ENCODE measurements around the gene KMT5C.
"Not testable (repeated sequence)": the region's sequence is repeated elsewhere in the genome, so short reads cannot be mapped to it uniquely, and the experiment has no call there.

Gene KMT5C

DNA sequence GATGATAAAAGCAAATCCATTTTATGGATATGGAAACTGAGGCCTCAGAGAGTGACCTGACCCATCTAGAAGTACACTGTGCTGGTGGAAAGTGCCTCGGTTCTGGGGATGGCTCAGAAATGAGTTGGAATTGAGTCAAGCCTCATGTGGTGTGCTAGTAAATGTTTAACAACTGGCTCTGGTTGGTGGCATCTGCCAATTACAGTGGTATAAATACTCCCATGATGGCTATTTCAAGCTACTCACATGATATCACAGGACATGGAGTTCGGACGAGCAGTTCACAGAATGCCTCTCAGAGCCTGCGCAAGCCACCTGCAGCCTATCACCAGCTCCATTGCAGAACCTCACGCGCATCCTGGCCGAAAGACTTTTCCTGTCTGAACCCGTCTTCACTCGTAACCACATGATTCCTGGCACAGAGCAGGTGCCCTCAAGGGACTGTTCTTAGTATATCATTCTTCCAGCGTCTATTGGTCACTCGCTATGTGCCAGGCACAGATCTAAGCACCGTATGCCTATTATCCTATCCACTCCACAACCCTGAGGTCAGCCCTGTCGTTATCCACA lies 23.6 kb upstream of the KMT5C start:
- DNase-seq (ENCODE audit: extremely low spot score, insufficient read length, low read depth) (no peak), FAIRE-seq (no peak)

DNA sequence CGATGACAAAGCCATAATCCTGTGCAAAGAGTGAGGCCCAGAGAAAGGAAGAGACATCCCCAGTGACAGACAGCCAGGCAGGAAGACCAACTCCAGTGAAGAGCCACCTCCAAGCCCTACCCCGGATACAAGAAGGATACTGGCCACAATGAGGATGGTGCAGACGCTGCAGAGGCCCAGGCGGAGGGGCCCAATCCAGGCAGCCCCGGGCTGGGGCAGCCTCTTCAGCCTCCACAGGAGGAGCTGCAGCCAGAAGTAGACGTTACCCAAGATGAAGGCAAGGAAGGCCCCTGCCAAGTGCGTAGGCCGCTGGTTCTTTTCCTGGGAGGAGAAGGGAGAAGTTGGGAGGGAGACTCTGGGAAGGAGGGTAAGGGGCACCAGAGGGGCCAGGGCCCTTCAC lies 23.0 kb upstream of the KMT5C start:
- FAIRE-seq = no peak
- no peak for DNase-seq (ENCODE audit: extremely low spot score, insufficient read length, low read depth)

DNA sequence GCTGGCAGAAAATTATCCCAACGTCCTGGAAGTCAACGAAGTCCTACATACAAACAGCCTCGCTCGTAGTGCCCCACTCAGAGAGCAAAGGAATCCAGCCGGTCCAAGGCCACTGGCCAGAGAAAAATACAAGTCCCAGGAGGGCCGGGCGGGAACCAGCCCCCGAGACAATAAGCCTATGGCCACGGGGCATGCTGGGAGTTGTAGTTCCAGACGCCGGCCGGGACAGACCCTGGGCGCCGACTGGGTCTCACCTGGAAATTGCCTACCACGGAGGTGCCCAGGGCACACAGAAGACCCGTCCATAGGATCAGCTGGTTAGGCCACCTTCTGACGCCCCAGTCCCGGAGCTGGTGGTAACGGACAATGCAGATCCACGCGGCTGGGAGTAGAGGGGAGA lies 19.9 kb upstream of the KMT5C start:
- DNase-seq (ENCODE audit: extremely low spot score, insufficient read length, low read depth) (no peak), FAIRE-seq (no peak)

GRCh38 chr19:55320844-55321419 lies 18.7 kb upstream of the KMT5C start:
- DNase-seq (ENCODE audit: extremely low spot score, insufficient read length, low read depth) (no peak), FAIRE-seq (no peak)

- FAIRE-seq (no peak), DNase-seq (ENCODE audit: extremely low spot score, insufficient read length, low read depth) (no peak)
These were observed 18.1 kb upstream of the KMT5C start for GRCh38 chr19:55321466-55322137.

- DNase-seq (ENCODE audit: extremely low spot score, insufficient read length, low read depth) (no peak), FAIRE-seq (no peak)
These were observed 17.3 kb upstream of the KMT5C start for GRCh38 chr19:55322204-55322885.

DNA sequence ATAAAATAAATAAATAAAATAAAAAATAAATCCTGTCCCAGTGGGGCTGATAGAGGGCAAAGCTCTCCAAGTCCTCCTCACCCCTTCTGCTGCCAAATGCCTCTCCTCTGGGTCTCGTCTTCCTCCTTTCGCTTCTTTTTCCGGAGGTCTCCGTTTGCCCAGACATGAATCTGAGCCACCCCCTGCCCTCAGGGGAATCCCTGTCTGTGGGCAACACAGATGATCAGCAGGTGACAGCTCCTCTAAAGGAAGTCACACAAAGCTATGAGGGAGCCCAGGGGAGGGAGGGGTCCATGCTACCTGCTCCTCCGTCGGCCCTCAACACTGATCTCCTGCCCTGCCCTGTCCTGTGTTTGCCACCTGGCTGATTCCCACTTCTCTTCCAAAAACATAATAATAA lies 15.0 kb upstream of the KMT5C start:
- DNase-seq (ENCODE audit: extremely low spot score, insufficient read length, low read depth) (no peak), FAIRE-seq (no peak)

GRCh38 chr19:55325172-55325571 lies 14.5 kb upstream of the KMT5C start, which contains the start of gene TMEM150B:
Gene TMEM150B, minus strand, starts transcription at chr19:55325341. Its CDS starts 4,305 bp downstream, at chr19:55321036.
- DNase-seq (ENCODE audit: extremely low spot score, insufficient read length, low read depth) (no peak), FAIRE-seq (no peak)

DNA sequence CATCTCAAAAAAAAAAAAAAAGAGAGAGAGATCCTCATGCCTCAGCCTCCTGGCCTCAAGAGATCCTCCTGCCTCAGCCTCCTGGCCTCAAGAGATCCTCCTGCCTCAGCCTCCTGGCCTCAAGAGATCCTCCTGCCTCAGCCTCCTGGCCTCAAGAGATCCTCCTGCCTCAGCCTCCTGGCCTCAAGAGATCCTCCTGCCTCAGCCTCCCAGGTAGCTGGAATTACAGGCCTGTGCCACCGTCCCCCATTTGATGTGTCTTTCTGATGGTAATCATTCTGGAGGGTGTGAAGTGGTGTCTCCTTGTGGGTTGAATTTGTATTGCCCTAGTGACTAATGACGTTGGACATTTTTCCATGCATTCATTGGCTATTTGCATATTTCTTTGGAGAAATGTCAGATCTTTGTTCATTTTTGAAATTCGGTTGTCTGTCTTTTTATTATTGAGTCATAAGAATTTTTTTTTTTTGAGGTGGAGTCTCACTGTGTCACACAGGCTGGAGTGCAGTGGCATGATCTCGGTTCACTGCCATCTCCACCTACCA lies 10.8 kb upstream of the KMT5C start:
- FAIRE-seq; DNase-seq (ENCODE audit: extremely low spot score, insufficient read length, low read depth): not testable (repeated sequence)

DNA sequence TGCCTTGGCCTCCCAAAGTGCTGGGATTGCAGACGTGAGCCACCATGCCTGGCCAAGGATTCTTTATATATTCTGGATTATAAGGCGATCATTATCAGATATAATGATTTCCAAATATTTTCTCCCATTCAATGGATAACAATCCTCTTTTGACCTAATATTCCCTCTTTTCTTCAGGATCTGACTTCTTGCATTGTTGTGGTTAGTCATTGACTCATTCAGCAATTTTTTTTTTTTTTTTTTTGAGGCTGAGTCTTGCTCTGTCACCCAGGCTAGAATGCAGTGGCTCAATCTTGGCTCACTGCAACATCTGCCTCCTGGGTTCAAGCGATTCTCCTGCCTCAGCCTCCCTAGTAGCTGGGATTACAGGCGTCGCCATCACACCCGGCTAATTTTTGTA lies 9.9 kb upstream of the KMT5C start:
- FAIRE-seq; DNase-seq (ENCODE audit: extremely low spot score, insufficient read length, low read depth): not testable (repeated sequence)

DNA sequence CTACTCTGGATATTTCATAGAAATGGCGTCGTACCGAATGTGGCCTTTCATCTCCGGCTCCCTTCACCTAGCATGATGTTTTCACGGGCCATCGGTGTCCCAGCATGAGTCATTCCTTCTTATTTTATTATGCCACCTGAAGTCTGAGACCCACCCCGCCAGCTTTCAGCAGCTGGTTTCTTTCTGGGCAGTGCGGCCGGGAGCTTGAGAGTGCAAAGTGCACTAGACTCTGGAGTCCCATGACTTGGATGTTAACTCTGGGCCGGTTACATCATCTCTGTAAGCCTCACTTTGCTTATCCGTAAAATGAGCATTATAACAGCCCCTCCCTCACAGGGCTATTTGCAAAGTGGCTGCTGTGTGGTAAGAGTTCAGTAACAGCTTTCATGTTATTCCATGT lies 5.8 kb upstream of the KMT5C start:
- FAIRE-seq = no peak
- no peak for DNase-seq (ENCODE audit: extremely low spot score, insufficient read length, low read depth)

GRCh38 chr19:55336101-55336500 lies 3.6 kb upstream of the KMT5C start:
- DNase-seq (ENCODE audit: extremely low spot score, insufficient read length, low read depth) = no peak
- FAIRE-seq = no peak

DNA sequence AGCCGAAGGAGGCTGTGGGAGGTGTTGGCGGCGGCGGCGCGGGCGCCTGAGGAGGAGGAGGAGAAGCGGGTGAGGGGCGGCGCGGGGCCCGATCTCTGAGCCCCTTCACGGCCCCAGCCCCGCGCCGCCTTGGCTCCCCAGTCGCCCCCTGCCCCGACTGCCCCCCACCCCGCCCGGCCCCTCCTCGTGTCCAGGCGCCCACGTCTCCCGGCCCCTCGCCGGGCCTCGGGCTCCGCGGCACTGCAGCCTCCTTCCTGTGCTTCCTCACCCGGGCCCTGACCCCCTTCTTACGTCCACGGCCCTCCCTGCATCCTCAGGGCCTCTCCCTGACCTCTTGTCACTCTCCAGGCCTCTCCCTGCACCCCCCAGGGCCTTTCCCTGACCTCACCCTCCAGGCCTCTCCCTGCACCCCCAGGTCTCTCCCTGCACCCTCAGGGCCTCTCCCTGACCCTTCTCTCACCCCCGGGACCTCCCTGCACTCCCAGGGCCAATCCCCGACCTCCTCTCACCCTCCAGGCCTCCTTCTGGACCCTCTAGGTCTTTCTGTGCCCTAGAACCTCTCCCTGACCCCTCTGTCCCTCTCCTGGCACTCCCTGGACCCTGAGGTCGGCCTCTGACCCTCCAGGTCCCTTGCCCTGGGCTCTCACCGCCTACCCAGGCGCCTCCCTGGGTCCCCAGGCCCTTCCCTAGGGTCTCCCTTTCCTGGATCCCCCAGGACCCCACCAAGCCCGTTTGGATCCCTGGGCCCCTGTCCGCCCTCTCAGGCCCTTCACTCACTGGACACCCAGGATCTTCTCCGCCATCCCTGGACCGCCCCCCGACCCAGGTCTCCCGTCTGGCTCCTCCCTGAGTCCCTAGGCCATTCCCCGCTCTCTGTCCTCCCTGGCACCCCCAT lies 460 bp downstream of the KMT5C start:
- FAIRE-seq (no peak), DNase-seq (ENCODE audit: extremely low spot score, insufficient read length, low read depth) (no peak)

DNA sequence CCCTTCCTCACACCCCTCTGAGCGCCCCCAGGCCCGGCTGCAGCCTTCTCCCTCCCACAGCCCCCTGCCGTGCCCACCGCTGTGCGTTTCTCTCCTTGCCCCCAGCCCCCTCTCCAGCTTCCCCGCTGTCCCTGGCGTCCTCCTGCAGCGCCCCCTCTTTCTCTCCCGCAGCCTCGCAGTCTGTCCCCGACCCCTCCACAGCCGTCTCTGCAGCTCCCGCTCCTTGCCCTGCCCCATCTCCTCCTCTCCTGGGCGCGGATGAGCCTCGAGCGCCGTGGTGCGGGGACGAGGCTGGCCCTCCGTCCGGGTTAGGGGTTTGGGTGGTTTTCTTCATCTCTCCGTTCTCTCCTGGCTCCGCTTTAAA lies 1.1 kb downstream of the KMT5C start:
- DNase-seq (ENCODE audit: extremely low spot score, insufficient read length, low read depth) (no peak), FAIRE-seq (no peak)

DNA sequence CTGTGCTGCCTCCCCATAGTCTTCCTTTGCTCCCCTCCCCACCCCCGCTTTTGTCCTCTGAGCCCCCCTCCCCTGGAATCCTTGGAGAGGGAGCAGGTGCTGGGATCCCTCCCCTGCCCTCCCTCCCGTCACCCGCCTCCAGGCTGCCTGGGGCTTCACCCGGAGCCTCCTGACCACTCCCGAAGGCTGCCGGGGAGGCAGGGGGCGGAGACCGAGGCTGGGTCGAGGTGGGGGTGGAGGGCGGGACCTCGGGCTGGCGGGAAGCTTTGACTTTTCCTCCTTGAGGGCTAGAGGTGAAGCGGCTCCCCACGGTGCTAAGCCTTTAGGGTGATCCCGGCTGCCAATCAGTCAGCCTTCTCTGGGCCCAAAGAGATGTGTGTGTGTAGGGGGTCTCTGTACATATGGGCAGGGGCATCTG lies 1.5 kb downstream of the KMT5C start:
- peak; percentile 89 for FAIRE-seq
- peak; percentile 74 for DNase-seq (ENCODE audit: extremely low spot score, insufficient read length, low read depth)

DNA sequence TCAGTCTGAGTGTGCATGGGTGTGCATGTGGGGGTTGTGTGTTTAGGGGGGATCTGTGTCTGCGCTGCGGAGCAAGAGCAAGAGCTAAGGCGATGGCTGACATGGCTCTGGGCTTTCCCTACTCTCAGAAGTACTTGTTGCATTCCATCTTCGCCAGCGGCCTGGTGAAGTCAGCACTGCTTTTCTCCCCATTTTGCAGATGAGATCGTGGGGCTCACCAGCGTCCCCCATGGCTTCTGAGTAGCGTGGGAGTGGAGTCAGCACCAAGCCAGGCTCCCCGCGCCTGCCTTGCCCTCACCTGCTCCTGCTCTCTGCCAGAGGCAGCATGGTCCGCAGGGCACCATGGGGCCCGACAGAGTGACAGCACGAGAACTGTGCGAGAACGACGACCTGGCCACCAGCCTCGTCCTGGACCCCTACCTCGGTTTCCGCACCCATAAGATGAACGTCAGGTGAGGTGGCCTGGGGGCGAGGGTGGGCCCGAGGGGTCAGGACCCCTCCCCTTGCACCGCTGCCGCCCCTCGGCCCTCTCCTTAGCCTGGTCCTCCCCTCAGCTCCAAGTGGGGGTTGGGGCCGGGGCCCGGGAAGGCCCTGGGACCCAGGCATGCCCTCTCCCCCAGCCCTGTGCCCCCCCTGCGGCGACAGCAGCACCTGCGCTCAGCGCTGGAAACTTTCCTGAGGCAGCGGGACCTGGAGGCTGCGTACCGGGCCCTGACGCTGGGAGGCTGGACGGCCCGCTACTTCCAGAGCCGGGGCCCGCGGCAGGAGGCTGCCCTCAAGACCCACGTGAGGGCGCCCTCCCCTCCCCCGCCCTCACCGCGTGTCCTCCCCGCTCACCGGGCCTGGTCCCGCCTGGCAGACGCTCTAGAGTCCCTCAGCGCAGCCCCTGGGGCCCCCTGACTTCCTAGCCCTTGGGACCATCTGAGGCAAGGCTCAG lies 2.2 kb downstream of the KMT5C start:
- no peak for FAIRE-seq

DNA sequence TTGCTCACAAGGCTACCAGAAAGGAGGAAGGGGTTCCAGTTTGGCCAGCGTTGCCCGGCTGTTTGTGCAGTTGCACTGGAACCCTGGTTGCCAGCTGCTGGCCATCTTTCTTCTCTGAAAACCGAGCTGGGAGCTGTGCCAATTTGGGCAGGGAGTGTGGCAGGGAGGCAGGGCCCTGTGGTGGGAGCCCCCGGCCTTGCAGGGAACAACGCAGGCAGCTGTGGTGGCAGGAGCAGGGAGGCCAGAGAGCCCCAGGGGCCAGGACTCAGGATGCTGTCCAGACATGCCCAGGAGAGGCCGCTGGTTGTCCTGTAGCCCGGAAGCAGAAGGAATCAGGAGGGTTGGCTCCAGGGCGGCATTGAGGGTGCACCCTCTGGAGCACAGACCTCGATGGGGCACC lies 4.8 kb downstream of the KMT5C start:
- no peak for DNase-seq (ENCODE audit: extremely low spot score, insufficient read length, low read depth)
- FAIRE-seq = no peak

More for the DNA sequence above, 2.2 kb downstream of the KMT5C start:
- DNase-seq (ENCODE audit: extremely low spot score, insufficient read length, low read depth) = no peak

GRCh38 chr19:55345101-55345817 lies 5.6 kb downstream of the KMT5C start:
- no peak for DNase-seq (ENCODE audit: extremely low spot score, insufficient read length, low read depth)
- no peak for FAIRE-seq
